Measurements from ENCODE around the gene GPT2. TPM values are rescaled to one million over a fixed set of nuclear protein-coding genes. Genes with fewer than 3 reads are reported as not detected.

GPT2 gene
- total RNA-seq, 4 donors from 2014 or later: 13.5 to 112 (median 55.7) TPM

GRCh38 chr16:46854846-46855245, 29.3 kb upstream of the GPT2 start:
- no peaks in the 10 kb centered on the region for H3K36me3 ChIP-seq
- ATAC-seq (no peak), DNase-seq (no peak)
- no peak overlapping the region for H3K4me3 ChIP-seq
- intact Hi-C loops (cut with DNase I; ENCODE audit: low total_unique reads) (no loop called here), in situ Hi-C loops (cut with MboI; ENCODE audit: low sequenced_read_pairs in 4 of 4) (loop anchor here (5.0 kb wide), 2 partner anchors 47 to 57 kb away; no protein-coding TSS in a partner anchor)
- H3K9me3 ChIP-seq: no peaks in the 10 kb centered on the region
- H3K27me3 ChIP-seq: no peaks in the 10 kb centered on the region
- H3K4me1 ChIP-seq: peaks cover 8 to 14% of the 10 kb centered on the region in 2 donors
- H3K27ac ChIP-seq: no peak overlapping the region
- TF ChIP-seq POLR2A (IDR thresholded peaks at IDR 0.05) (no peak), CTCF (IDR thresholded peaks at IDR 0.05 in 4 of 5, conservative IDR thresholded peaks at IDR 0.05 in 1 of 5) (no peak)

- DNase-seq (no peak), ATAC-seq (no peak)
- intact Hi-C loops (cut with DNase I; ENCODE audit: low total_unique reads): no loop called here
- Histone ChIP-seq H3K4me3 (no peak overlapping the region), H3K36me3 (no peaks in the 10 kb centered on the region), H3K27ac (no peak overlapping the region), H3K27me3 (no peaks in the 10 kb centered on the region), H3K4me1 (peaks cover 8 to 14% of the 10 kb centered on the region in 2 donors), H3K9me3 (no peaks in the 10 kb centered on the region)
- no peak for TF ChIP-seq POLR2A (IDR thresholded peaks at IDR 0.05)
- TF ChIP-seq CTCF (IDR thresholded peaks at IDR 0.05 in 4 of 5, conservative IDR thresholded peaks at IDR 0.05 in 1 of 5): no peak
- in situ Hi-C loops (cut with MboI; ENCODE audit: low sequenced_read_pairs in 4 of 4): loop anchor here in 1 of 4 donors (5.0 kb wide), 1 partner anchor 47 kb away; no protein-coding TSS in a partner anchor
These were observed 28.8 kb upstream of the GPT2 start for GRCh38 chr16:46855389-46855788.

- Histone ChIP-seq H3K4me1 (peaks cover 8 to 14% of the 10 kb centered on the region in 2 donors), H3K9me3 (no peaks in the 10 kb centered on the region), H3K36me3 (no peaks in the 10 kb centered on the region), H3K27ac (peak overlapping the region; percentile 47 to 79 (median 60)), H3K27me3 (no peaks in the 10 kb centered on the region), H3K4me3 (no peak overlapping the region)
- DNase-seq (peak; percentile 3 to 25), ATAC-seq (peak; percentile 68 to 90)
- intact Hi-C loops (cut with DNase I; ENCODE audit: low total_unique reads): loop anchor here (2.0 kb wide), 2 partner anchors 39 to 69 kb away; no protein-coding TSS in a partner anchor
- TF ChIP-seq CTCF (IDR thresholded peaks at IDR 0.05 in 4 of 5, conservative IDR thresholded peaks at IDR 0.05 in 1 of 5) (peak; percentile 21 to 58 (median 51)), POLR2A (IDR thresholded peaks at IDR 0.05) (no peak)
- in situ Hi-C loops (cut with MboI; ENCODE audit: low sequenced_read_pairs in 4 of 4): loop anchor here in 1 of 4 donors (5.0 kb wide), 1 partner anchor 45 kb away; no protein-coding TSS in a partner anchor
These were observed 26.7 kb upstream of the GPT2 start for GRCh38 chr16:46857368-46857945.

GRCh38 chr16:46858151-46858550, 26.0 kb upstream of the GPT2 start:
- TF ChIP-seq POLR2A (IDR thresholded peaks at IDR 0.05) (no peak), CTCF (IDR thresholded peaks at IDR 0.05 in 4 of 5, conservative IDR thresholded peaks at IDR 0.05 in 1 of 5) (no peak)
- Histone ChIP-seq H3K9me3 (no peaks in the 10 kb centered on the region), H3K4me1 (peaks cover 13 to 14% of the 10 kb centered on the region in 2 donors), H3K36me3 (no peaks in the 10 kb centered on the region), H3K4me3 (no peak overlapping the region), H3K27ac (peak overlapping the region; percentile 47 to 79 (median 60)), H3K27me3 (no peaks in the 10 kb centered on the region)
- in situ Hi-C loops (cut with MboI; ENCODE audit: low sequenced_read_pairs in 4 of 4): loop anchor here in 1 of 4 donors (5.0 kb wide), 1 partner anchor 44 kb away; no protein-coding TSS in a partner anchor
- DNase-seq (no peak), ATAC-seq (no peak)
- intact Hi-C loops (cut with DNase I; ENCODE audit: low total_unique reads): no loop called here
